GM23338 (cell line): ENCODE data around the gene P4HA3. TPM values are rescaled to one million over a fixed set of nuclear protein-coding genes. Genes with fewer than 3 reads are reported as not detected.

Source experiments
- ATAC-seq: fragments of 200-7000 bp; cut with Tn5 transposase; 3 replicates; pipeline ENCODE4 v1.9.1; 2020
- DNase-seq: peaks from one replicate; pipeline ENCODE4 v3.0.0-alpha.2; 2015; ENCODE audit warnings: low spot score
- H2AFZ ChIP-seq: fragments of 200-600 bp; sonication (generic); 2 replicates; pipeline ENCODE4 v1.8.0; 2016; ENCODE audit warnings: antibody characterized with exemption, mild to moderate bottlenecking, moderate library complexity
- H3F3A ChIP-seq: fragments of 200-600 bp; sonication (generic); replicated peaks from 2 replicates; pipeline ENCODE4 v1.8.0; 2017; ENCODE audit warnings: antibody characterized with exemption, mixed run types, low read depth
- H3K27ac ChIP-seq: fragments of 200-600 bp; sonication (generic); 2 replicates; pipeline ENCODE4 v1.6.1; 2016; ENCODE audit warnings: low read depth
- H3K27me3 ChIP-seq: fragments of 200-600 bp; sonication (generic); 2 replicates; pipeline ENCODE4 v1.8.0; 2016; ENCODE audit warnings: mild to moderate bottlenecking, mixed run types, moderate library complexity; ENCODE audit not compliant: insufficient read depth
- H3K36me3 ChIP-seq: fragments of 200-600 bp; sonication (generic); 2 replicates; pipeline ENCODE4 v1.8.0; 2016; ENCODE audit warnings: mild to moderate bottlenecking; ENCODE audit not compliant: insufficient read depth
- H3K4me1 ChIP-seq: fragments of 200-600 bp; sonication (generic); 2 replicates; pipeline ENCODE4 v1.8.0; 2016; ENCODE audit warnings: mild to moderate bottlenecking, moderate library complexity; ENCODE audit not compliant: insufficient read depth
- H3K4me2 ChIP-seq: fragments of 200-600 bp; sonication (generic); 2 replicates; pipeline ENCODE4 v1.7.1; 2017; ENCODE audit warnings: mixed run types
- H3K4me3 ChIP-seq: fragments of 200-600 bp; sonication (generic); 2 replicates; pipeline ENCODE4 v1.6.1; 2016; ENCODE audit warnings: mixed run types
- H3K79me2 ChIP-seq: fragments of 200-600 bp; sonication (generic); replicated peaks from 2 replicates; pipeline ENCODE4 v1.8.0; 2017; ENCODE audit warnings: mild to moderate bottlenecking; ENCODE audit not compliant: insufficient read depth
- H3K9me2 ChIP-seq: fragments of 200-600 bp; sonication (generic); 2 replicates; pipeline ENCODE4 v1.8.0; 2017; ENCODE audit not compliant: insufficient read depth
- H4K20me1 ChIP-seq: fragments of 200-600 bp; sonication (generic); replicated peaks from 2 replicates; pipeline ENCODE4 v1.8.0; 2017; ENCODE audit warnings: mild to moderate bottlenecking; ENCODE audit not compliant: insufficient read depth
- H3K27ac Mint-ChIP-seq: 2 replicates; pipeline ENCODE4 v1.8.0; 2020; ENCODE audit warnings: inconsistent platforms, mild to moderate bottlenecking, moderate library complexity, mixed read lengths
- H3K27me3 Mint-ChIP-seq: 3 replicates; pipeline ENCODE4 v1.8.0; 2022; ENCODE audit warnings: low read depth, mild to moderate bottlenecking, moderate library complexity, mixed read lengths, inconsistent platforms; ENCODE audit not compliant: insufficient read depth, poor library complexity
- H3K36me3 Mint-ChIP-seq: 3 replicates; pipeline ENCODE4 v1.8.0; 2021; ENCODE audit warnings: low read depth, mild to moderate bottlenecking, inconsistent platforms, moderate library complexity, mixed read lengths
- H3K4me1 Mint-ChIP-seq: 3 replicates; pipeline ENCODE4 v1.8.0; 2020; ENCODE audit warnings: mild to moderate bottlenecking, inconsistent platforms, mixed read lengths
- H3K4me3 Mint-ChIP-seq: 3 replicates; pipeline ENCODE4 v1.8.0; 2021; ENCODE audit warnings: moderate library complexity, mild to moderate bottlenecking, inconsistent platforms, mixed read lengths
- H3K9me3 Mint-ChIP-seq: 3 replicates; pipeline ENCODE4 v1.8.0; 2020; ENCODE audit warnings: moderate library complexity, mild to moderate bottlenecking, inconsistent platforms, mixed read lengths
- CREB1 ChIP-seq: fragments of 250-450 bp; sonication (Bioruptor Pico); IDR thresholded peaks from 2 replicates; pipeline ENCODE4 v1.5.0; 2020; ENCODE audit warnings: low read depth, mild to moderate bottlenecking, moderate library complexity
- EZH2 ChIP-seq: fragments of 200-600 bp; sonication (generic); IDR thresholded peaks from one replicate; pipeline ENCODE4 v1.8.0; 2017; ENCODE audit warnings: antibody characterized with exemption, mild to moderate bottlenecking, low read depth; ENCODE audit not compliant: unreplicated experiment
- POLR2AphosphoS5 ChIP-seq: IDR thresholded peaks from 2 replicates; pipeline ENCODE4 v1.6.1; 2016; ENCODE audit warnings: antibody characterized with exemption, low read depth
- polyA plus RNA-seq: library from polyadenylated mRNA; unstranded; fragments of >200 nt; fragmentation: Nextera tagmentation; extraction: Ambion mirVana; gene quantifications from 2 replicates; pipeline ENCODE4 v1.2.1, GENCODE V29; 2016
- total RNA-seq: library from RNA; depleted of rRNA; stranded (reverse); fragments of >200 nt; shearing (Covaris generic); gene quantifications from 2 replicates; pipeline ENCODE4 v1.2.3, GENCODE V29; 2014
- TF ChIP-seq, protein P1 (sequence below), 2 experiments: fragments of 200-600 bp in 1 of 2; sonication (generic) in 1 of 2; conservative IDR thresholded peaks; 2 replicates each; pipeline versions ENCODE4 v1.5.1 to v1.6.1; 2016 to 2017; ENCODE audit warnings: antibody characterized with exemption in 2 of 2, low read depth in 2 of 2, mild to moderate bottlenecking in 2 of 2, moderate library complexity in 1 of 2
- TF ChIP-seq, protein P2 (sequence below): IDR thresholded peaks from 2 replicates; pipeline ENCODE4 v1.6.1; 2016; ENCODE audit warnings: antibody characterized with exemption

Gene P4HA3
- total and polyA plus RNA-seq, 2 experiments from 2014 or later: 0.08 TPM; not detected in 1

DNA sequence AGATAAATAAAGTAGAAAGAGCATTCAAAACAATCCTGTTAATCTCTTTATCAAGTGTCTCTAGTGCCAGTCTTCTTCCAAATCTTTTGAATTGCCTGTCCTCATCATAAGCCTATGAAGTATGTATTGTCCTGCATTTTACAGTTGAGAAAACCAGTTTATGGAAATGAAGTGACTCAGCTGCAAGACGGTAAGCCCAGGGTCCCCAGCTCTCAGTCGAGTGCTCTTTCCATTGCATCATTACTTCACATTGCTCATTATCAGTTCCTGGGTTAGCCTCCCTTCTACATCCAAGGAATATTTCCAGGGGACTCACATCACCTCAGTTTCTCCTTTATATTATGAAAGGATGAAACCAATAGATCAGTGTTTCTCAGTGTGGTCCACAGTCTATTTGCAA lies 9.1 kb upstream of the P4HA3 start (continued):
- no peak for TF ChIP-seq CREB1 (CRISPR knock-in tag)
- no peak for TF ChIP-seq EZH2
- TF ChIP-seq, protein P1, sequence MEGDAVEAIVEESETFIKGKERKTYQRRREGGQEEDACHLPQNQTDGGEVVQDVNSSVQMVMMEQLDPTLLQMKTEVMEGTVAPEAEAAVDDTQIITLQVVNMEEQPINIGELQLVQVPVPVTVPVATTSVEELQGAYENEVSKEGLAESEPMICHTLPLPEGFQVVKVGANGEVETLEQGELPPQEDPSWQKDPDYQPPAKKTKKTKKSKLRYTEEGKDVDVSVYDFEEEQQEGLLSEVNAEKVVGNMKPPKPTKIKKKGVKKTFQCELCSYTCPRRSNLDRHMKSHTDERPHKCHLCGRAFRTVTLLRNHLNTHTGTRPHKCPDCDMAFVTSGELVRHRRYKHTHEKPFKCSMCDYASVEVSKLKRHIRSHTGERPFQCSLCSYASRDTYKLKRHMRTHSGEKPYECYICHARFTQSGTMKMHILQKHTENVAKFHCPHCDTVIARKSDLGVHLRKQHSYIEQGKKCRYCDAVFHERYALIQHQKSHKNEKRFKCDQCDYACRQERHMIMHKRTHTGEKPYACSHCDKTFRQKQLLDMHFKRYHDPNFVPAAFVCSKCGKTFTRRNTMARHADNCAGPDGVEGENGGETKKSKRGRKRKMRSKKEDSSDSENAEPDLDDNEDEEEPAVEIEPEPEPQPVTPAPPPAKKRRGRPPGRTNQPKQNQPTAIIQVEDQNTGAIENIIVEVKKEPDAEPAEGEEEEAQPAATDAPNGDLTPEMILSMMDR (conservative IDR thresholded peaks at IDR 0.05; ENCODE audit: low read depth in 2 of 2): no peak
- TF ChIP-seq POLR2AphosphoS5: no peak
- TF ChIP-seq, protein P2, sequence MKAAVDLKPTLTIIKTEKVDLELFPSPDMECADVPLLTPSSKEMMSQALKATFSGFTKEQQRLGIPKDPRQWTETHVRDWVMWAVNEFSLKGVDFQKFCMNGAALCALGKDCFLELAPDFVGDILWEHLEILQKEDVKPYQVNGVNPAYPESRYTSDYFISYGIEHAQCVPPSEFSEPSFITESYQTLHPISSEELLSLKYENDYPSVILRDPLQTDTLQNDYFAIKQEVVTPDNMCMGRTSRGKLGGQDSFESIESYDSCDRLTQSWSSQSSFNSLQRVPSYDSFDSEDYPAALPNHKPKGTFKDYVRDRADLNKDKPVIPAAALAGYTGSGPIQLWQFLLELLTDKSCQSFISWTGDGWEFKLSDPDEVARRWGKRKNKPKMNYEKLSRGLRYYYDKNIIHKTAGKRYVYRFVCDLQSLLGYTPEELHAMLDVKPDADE: no peak

DNA sequence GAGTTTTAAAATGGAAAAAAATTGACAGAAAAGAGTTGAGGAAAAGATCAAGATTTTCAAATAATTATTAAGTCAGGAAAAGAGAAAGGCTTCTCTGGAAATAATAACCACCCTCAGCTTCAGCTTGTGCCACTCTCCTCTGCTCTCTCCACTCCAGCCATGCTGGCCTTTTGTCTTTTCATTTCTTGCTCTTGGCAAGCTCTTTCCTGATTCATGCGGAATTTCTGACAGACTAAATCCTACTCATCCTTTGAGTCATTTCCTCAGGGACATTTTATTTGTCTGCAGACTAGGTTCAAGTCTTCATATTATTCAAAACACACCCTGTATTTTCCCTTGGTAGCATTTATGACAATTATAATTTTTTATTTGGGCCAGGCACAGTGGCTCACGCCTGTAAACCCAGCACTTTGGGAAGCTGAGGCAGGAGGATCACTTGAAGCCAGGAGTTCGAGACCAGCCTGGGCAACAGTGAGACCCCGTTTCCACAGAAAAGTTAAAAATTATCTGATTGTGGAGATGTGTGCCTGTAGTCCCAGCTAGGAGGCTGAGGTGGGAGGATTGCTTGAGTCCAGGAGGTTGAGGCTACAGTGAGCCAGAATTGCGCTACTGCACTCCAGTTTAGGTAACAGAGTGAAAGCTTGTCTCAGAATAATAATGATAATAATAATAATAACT lies 7.8 kb upstream of the P4HA3 start:
- no peak for DNase-seq
- no peaks in the 10 kb centered on the region for H3F3A ChIP-seq
- H3K4me1 ChIP-seq: no peaks in the 10 kb centered on the region
- H3K27ac ChIP-seq: no peak overlapping the region
- no peaks in the 10 kb centered on the region for H3K79me2 ChIP-seq
- Mint-ChIP-seq H3K27ac (no peak overlapping the region), H3K36me3 (no peaks in the 10 kb centered on the region; the same call in 2 of the 3 replicates), H3K4me1 (no peaks in the 10 kb centered on the region), H3K27me3 (peaks cover 3% of the 10 kb centered on the region), H3K4me3 (no peak overlapping the region), H3K9me3 (peaks cover 11% of the 10 kb centered on the region; the same call in 1 of the 3 replicates)
- no peak for TF ChIP-seq CREB1 (CRISPR knock-in tag)
- TF ChIP-seq, protein P1 (conservative IDR thresholded peaks at IDR 0.05; ENCODE audit: low read depth in 2 of 2): no peak
- no peak overlapping the region for H3K4me2 ChIP-seq
- 0 out of 2 replicates have a peak, but pooled peaks cover 4% of the 10 kb centered on the region for H3K9me2 ChIP-seq
- no peaks in the 10 kb centered on the region for H3K36me3 ChIP-seq
- ATAC-seq: no peak
- no peaks in the 10 kb centered on the region for H3K27me3 ChIP-seq
- H4K20me1 ChIP-seq: no peaks in the 10 kb centered on the region
- no peak overlapping the region for H3K4me3 ChIP-seq
- no peak overlapping the region for H2AFZ ChIP-seq
